HG02642 (cell line): ENCODE measurements around the gene ABCA13.

Experiments
- ATAC-seq: cut with Tn5 transposase; IDR thresholded peaks from one replicate; pipeline ENCODE4 v1.9.1; 2021; ENCODE audit warnings: mild to moderate bottlenecking; ENCODE audit not compliant: unreplicated experiment, poor library complexity

The ABCA13 gene

GRCh38 chr7:48289656-48290055, 118.4 kb downstream of the ABCA13 start:
- no peak for ATAC-seq

GRCh38 chr7:48292949-48293348, 121.7 kb downstream of the ABCA13 start:
- no peak for ATAC-seq

GRCh38 chr7:48295296-48295971, 124.2 kb downstream of the ABCA13 start:
- ATAC-seq: no peak

GRCh38 chr7:48296966-48297365, 125.7 kb downstream of the ABCA13 start:
- ATAC-seq: no peak

- ATAC-seq: peak; percentile 81
These were observed 127.5 kb downstream of the ABCA13 start for GRCh38 chr7:48298779-48299178.

GRCh38 chr7:48299580-48300169, 128.4 kb downstream of the ABCA13 start:
- ATAC-seq: peak; percentile 88

GRCh38 chr7:48300301-48300700, 129.0 kb downstream of the ABCA13 start:
- no peak for ATAC-seq

GRCh38 chr7:48301201-48301600, 129.9 kb downstream of the ABCA13 start:
- ATAC-seq: no peak

- ATAC-seq: no peak
These were observed 133.4 kb downstream of the ABCA13 start for GRCh38 chr7:48304641-48305040.

GRCh38 chr7:48305661-48306060, 134.4 kb downstream of the ABCA13 start:
- no peak for ATAC-seq

GRCh38 chr7:48307041-48307714, 135.9 kb downstream of the ABCA13 start:
- no peak for ATAC-seq

- no peak for ATAC-seq
These were observed 138.5 kb downstream of the ABCA13 start for GRCh38 chr7:48309720-48310119.

- no peak for ATAC-seq
These were observed 140.3 kb downstream of the ABCA13 start for GRCh38 chr7:48311464-48312100.

- no peak for ATAC-seq
These were observed 140.9 kb downstream of the ABCA13 start for GRCh38 chr7:48312151-48312550.

- ATAC-seq: no peak
These were observed 145.5 kb downstream of the ABCA13 start for GRCh38 chr7:48316768-48317167.

GRCh38 chr7:48317360-48317759, 146.1 kb downstream of the ABCA13 start:
- ATAC-seq: no peak

GRCh38 chr7:48321319-48322010, 150.2 kb downstream of the ABCA13 start:
- ATAC-seq: no peak

GRCh38 chr7:48337012-48337621, 165.9 kb downstream of the ABCA13 start:
- no peak for ATAC-seq

GRCh38 chr7:48337781-48338180, 166.5 kb downstream of the ABCA13 start:
- ATAC-seq: no peak

GRCh38 chr7:48347230-48347825, 176.1 kb downstream of the ABCA13 start:
- ATAC-seq: no peak
